ENCODE measurements around the gene CFI.

DNA sequence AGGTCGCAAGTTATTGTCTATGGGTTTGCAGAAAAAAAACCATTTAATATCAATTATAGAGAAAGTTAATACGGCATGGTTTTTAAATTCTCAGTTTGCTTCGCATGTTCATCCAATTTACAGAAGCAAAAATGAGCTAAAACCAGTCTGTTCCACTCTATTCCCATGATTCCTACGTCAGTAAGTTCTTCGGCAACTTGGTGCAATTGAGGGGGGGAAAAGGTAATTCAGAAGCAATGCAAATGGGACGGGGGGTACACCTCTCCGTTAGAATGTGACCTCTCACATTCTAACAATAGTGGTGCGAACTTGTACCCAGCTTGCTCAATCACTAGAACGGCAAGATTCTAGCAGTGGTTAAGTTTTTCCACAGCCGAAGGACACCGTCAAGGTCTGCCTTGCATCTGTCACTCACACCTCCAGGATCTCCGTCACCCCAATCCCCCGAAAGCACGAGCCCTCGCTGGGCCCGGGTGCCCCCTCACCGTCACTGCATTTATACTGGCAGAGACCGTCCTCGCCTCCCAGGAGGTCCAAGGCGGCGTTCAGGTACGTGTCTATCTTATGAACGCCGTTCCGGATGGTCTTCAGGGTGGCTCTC is 72.6 kb downstream of the CFI start:
- TF ChIP-seq, protein P1, sequence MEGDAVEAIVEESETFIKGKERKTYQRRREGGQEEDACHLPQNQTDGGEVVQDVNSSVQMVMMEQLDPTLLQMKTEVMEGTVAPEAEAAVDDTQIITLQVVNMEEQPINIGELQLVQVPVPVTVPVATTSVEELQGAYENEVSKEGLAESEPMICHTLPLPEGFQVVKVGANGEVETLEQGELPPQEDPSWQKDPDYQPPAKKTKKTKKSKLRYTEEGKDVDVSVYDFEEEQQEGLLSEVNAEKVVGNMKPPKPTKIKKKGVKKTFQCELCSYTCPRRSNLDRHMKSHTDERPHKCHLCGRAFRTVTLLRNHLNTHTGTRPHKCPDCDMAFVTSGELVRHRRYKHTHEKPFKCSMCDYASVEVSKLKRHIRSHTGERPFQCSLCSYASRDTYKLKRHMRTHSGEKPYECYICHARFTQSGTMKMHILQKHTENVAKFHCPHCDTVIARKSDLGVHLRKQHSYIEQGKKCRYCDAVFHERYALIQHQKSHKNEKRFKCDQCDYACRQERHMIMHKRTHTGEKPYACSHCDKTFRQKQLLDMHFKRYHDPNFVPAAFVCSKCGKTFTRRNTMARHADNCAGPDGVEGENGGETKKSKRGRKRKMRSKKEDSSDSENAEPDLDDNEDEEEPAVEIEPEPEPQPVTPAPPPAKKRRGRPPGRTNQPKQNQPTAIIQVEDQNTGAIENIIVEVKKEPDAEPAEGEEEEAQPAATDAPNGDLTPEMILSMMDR (IDR thresholded peaks at IDR 0.05), result no peak
- TF ChIP-seq POLR2A (IDR thresholded peaks at IDR 0.05), result no peak
